Upper lobe of right lung (tissue), 1 donor: ENCODE results near the gene MMS22L. TPM values are rescaled to one million over a fixed set of nuclear protein-coding genes. Genes with fewer than 3 reads are reported as not detected.

Experiments used
- ATAC-seq: fragments of 200-7000 bp; cut with Tn5 transposase; one replicate; pipeline ENCODE4 v1.9.1; 2020; ENCODE audit warnings: mild to moderate bottlenecking, moderate library complexity
- DNase-seq: peaks from one replicate; pipeline ENCODE4 v3.0.0-alpha.2; 2020
- H3K27ac ChIP-seq: fragments of 200-600 bp; one replicate; pipeline ENCODE4 v1.8.0; 2022
- H3K27me3 ChIP-seq: fragments of 200-600 bp; one replicate; pipeline ENCODE4 v1.8.0; 2022; ENCODE audit warnings: mild to moderate bottlenecking
- H3K36me3 ChIP-seq: fragments of 200-600 bp; one replicate; pipeline ENCODE4 v1.8.0; 2022
- H3K4me1 ChIP-seq: fragments of 200-600 bp; one replicate; pipeline ENCODE4 v1.8.0; 2022
- H3K4me3 ChIP-seq: fragments of 200-600 bp; one replicate; pipeline ENCODE4 v1.8.0; 2022; ENCODE audit warnings: mild to moderate bottlenecking
- H3K9me3 ChIP-seq: fragments of 200-600 bp; one replicate; pipeline ENCODE4 v1.8.0; 2022
- CTCF ChIP-seq: fragments of 200-600 bp; IDR thresholded peaks from one replicate; pipeline ENCODE4 v1.8.0; 2022; ENCODE audit warnings: antibody characterized with exemption
- intact Hi-C: fragments of 100-400 bp; cut with DNase I; formaldehyde crosslinking; loops from one replicate; pipeline ENCODE4 v1.11.0; 2022
- total RNA-seq: library from RNA; stranded (reverse); fragmentation: NEBNext Ultra II Directional; extraction: Animal tissue kit (Norgen Biotek cat#: 25700); gene quantifications from one replicate; pipeline ENCODE4 v1.2.1, GENCODE V29; 2021
- donor health status: DM: no; HTN: yes; CAD: no; lungs with severe emphysema.

The MMS22L gene
- total RNA-seq, 1 donor from 2014 or later, result 6.8 TPM

GRCh38 chr6:97138581-97138980, 144.4 kb downstream of the MMS22L start:
- Histone ChIP-seq H3K27me3 (no peaks in the 10 kb centered on the region), H3K36me3 (no peaks in the 10 kb centered on the region), H3K27ac (no peak overlapping the region), H3K4me3 (no peak overlapping the region), H3K9me3 (no peaks in the 10 kb centered on the region), H3K4me1 (no peaks in the 10 kb centered on the region)
- ATAC-seq (no peak), DNase-seq (no peak)
- intact Hi-C loops, result no loop called here
- TF ChIP-seq CTCF, result no peak

GRCh38 chr6:97136626-97137358, 146.2 kb downstream of the MMS22L start:
- H3K27ac ChIP-seq, result no peak overlapping the region
- H3K4me3 ChIP-seq, result no peak overlapping the region
- ATAC-seq, result no peak
- no peak for TF ChIP-seq CTCF
- no peaks in the 10 kb centered on the region for H3K4me1 ChIP-seq
- H3K27me3 ChIP-seq, result no peaks in the 10 kb centered on the region
- H3K36me3 ChIP-seq, result no peaks in the 10 kb centered on the region
- intact Hi-C loops, result no loop called here
- DNase-seq, result no peak
- H3K9me3 ChIP-seq, result no peaks in the 10 kb centered on the region

- DNase-seq, result no peak
- TF ChIP-seq CTCF, result no peak
- Histone ChIP-seq H3K27me3 (no peaks in the 10 kb centered on the region), H3K4me3 (no peak overlapping the region), H3K27ac (no peak overlapping the region), H3K9me3 (no peaks in the 10 kb centered on the region), H3K36me3 (no peaks in the 10 kb centered on the region), H3K4me1 (no peaks in the 10 kb centered on the region)
- intact Hi-C loops, result no loop called here
- ATAC-seq, result no peak
Measured at GRCh38 chr6:97133067-97133466, 149.9 kb downstream of the MMS22L start.

GRCh38 chr6:97129106-97129505, 153.9 kb downstream of the MMS22L start:
- ATAC-seq (no peak), DNase-seq (no peak)
- no peaks in the 10 kb centered on the region for H3K27me3 ChIP-seq
- no peaks in the 10 kb centered on the region for H3K4me1 ChIP-seq
- H3K27ac ChIP-seq, result no peak overlapping the region
- H3K9me3 ChIP-seq, result no peaks in the 10 kb centered on the region
- intact Hi-C loops, result no loop called here
- no peaks in the 10 kb centered on the region for H3K36me3 ChIP-seq
- no peak overlapping the region for H3K4me3 ChIP-seq
- TF ChIP-seq CTCF, result no peak

GRCh38 chr6:97128507-97128906, 154.5 kb downstream of the MMS22L start:
- no peak overlapping the region for H3K4me3 ChIP-seq
- no peaks in the 10 kb centered on the region for H3K36me3 ChIP-seq
- no peaks in the 10 kb centered on the region for H3K9me3 ChIP-seq
- ATAC-seq (no peak), DNase-seq (no peak)
- no peak for TF ChIP-seq CTCF
- H3K27me3 ChIP-seq, result no peaks in the 10 kb centered on the region
- H3K4me1 ChIP-seq, result no peaks in the 10 kb centered on the region
- no peak overlapping the region for H3K27ac ChIP-seq
- intact Hi-C loops, result no loop called here

- H3K36me3 ChIP-seq, result no peaks in the 10 kb centered on the region
- H3K4me3 ChIP-seq, result no peak overlapping the region
- intact Hi-C loops, result no loop called here
- no peaks in the 10 kb centered on the region for H3K27me3 ChIP-seq
- H3K4me1 ChIP-seq, result no peaks in the 10 kb centered on the region
- no peak for TF ChIP-seq CTCF
- H3K27ac ChIP-seq, result no peak overlapping the region
- H3K9me3 ChIP-seq, result no peaks in the 10 kb centered on the region
- DNase-seq, result no peak
- ATAC-seq, result no peak
Measured at GRCh38 chr6:97123652-97124051, 159.4 kb downstream of the MMS22L start.
